Measurements from ENCODE around the gene ZIC3. TPM values are rescaled to one million over a fixed set of nuclear protein-coding genes. Genes with fewer than 3 reads are reported as not detected.

The ZIC3 gene
- polyA plus RNA-seq, 3 donors: not detected

DNA sequence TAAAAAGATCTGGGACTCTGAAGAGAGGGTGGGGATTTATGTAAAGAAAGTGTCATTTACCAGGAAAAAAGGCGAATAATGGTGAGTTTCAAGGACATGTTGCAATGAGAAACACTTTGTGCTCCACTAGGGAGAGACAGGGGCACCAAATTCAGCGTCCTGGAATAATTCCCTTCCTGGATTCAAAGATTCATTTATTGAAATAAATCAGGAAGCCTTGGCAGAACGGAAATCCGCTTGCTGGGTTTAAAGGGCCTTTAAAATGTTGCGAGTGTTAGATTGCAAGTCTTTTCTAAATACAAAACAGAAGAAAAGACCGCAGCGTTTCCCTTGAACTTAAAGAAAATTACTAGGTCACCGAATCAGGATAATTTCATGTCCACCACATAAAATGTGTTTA is 3.8 kb upstream of the ZIC3 start:
- intact Hi-C loops (cut with micrococcal nuclease): no loop called here
- Mint-ChIP-seq H3K27ac (peak overlapping the region in 1 of 7 donors; percentile 36), H3K4me1 (peaks cover 11% of the 10 kb centered on the region), H3K9me3 (peaks cover 4 to 37% (median 27%) of the 10 kb centered on the region in 7 donors), H3K4me3 (peak overlapping the region in 1 of 2 donors; percentile 53), H3K27me3 (ENCODE audit: low read depth in 3 of 3) (peaks cover 46 to 63% (median 61%) of the 10 kb centered on the region in 3 donors), H3K36me3 (peaks cover 0 to 4% of the 10 kb centered on the region in 2 donors)
- peaks cover under 1 to 8% of the 10 kb centered on the region in 2 donors for H3K4me1 ChIP-seq (ENCODE audit: control insufficient read depth in 1 of 2, insufficient read depth in 2 of 2, low read length in 2 of 2)
- no peak overlapping the region for H2AFZ ChIP-seq (ENCODE audit: insufficient read depth, low read depth, low read length, poor library complexity, severe bottlenecking)
- H3K4me2 ChIP-seq (replicated peaks; ENCODE audit: extremely low read depth, low read length, poor library complexity, severe bottlenecking): no peak overlapping the region
- no peak for DNase-seq
- H3K9me3 ChIP-seq (replicated peaks in 1 of 2; ENCODE audit: control insufficient read depth in 1 of 2, insufficient read depth in 1 of 2, low read length in 2 of 2): peaks cover 4 to 30% of the 10 kb centered on the region in 2 donors
- no peak overlapping the region for H3K4me3 ChIP-seq (replicated peaks in 1 of 3; ENCODE audit: low read depth in 2 of 3, low read length in 3 of 3)
- WGBS (ENCODE audit: insufficient coverage): no CpG with 5 or more reads among the region's 8 CpGs
- H3K36me3 ChIP-seq (replicated peaks in 1 of 2; ENCODE audit: control insufficient read depth in 1 of 2, insufficient read depth in 2 of 2, low read length in 2 of 2): no peaks in the 10 kb centered on the region
- no peaks in the 10 kb centered on the region for H4K20me1 ChIP-seq (ENCODE audit: insufficient read depth, low read length)
- no peak overlapping the region for H3K27ac ChIP-seq (ENCODE audit: low read depth in 1 of 2, low read length in 2 of 2)
- peaks cover 28 to 66% of the 10 kb centered on the region in 2 donors for H3K27me3 ChIP-seq (ENCODE audit: control insufficient read depth in 2 of 2, insufficient read depth in 2 of 2, low read length in 2 of 2)
- H3K9ac ChIP-seq (ENCODE audit: insufficient read depth, low read length, poor library complexity, severe bottlenecking): no peak overlapping the region
- TF ChIP-seq, protein P1, sequence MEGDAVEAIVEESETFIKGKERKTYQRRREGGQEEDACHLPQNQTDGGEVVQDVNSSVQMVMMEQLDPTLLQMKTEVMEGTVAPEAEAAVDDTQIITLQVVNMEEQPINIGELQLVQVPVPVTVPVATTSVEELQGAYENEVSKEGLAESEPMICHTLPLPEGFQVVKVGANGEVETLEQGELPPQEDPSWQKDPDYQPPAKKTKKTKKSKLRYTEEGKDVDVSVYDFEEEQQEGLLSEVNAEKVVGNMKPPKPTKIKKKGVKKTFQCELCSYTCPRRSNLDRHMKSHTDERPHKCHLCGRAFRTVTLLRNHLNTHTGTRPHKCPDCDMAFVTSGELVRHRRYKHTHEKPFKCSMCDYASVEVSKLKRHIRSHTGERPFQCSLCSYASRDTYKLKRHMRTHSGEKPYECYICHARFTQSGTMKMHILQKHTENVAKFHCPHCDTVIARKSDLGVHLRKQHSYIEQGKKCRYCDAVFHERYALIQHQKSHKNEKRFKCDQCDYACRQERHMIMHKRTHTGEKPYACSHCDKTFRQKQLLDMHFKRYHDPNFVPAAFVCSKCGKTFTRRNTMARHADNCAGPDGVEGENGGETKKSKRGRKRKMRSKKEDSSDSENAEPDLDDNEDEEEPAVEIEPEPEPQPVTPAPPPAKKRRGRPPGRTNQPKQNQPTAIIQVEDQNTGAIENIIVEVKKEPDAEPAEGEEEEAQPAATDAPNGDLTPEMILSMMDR (IDR thresholded peaks at IDR 0.05): no peak
- no peaks in the 10 kb centered on the region for H3K79me2 ChIP-seq (ENCODE audit: insufficient read depth, low read length)

DNA sequence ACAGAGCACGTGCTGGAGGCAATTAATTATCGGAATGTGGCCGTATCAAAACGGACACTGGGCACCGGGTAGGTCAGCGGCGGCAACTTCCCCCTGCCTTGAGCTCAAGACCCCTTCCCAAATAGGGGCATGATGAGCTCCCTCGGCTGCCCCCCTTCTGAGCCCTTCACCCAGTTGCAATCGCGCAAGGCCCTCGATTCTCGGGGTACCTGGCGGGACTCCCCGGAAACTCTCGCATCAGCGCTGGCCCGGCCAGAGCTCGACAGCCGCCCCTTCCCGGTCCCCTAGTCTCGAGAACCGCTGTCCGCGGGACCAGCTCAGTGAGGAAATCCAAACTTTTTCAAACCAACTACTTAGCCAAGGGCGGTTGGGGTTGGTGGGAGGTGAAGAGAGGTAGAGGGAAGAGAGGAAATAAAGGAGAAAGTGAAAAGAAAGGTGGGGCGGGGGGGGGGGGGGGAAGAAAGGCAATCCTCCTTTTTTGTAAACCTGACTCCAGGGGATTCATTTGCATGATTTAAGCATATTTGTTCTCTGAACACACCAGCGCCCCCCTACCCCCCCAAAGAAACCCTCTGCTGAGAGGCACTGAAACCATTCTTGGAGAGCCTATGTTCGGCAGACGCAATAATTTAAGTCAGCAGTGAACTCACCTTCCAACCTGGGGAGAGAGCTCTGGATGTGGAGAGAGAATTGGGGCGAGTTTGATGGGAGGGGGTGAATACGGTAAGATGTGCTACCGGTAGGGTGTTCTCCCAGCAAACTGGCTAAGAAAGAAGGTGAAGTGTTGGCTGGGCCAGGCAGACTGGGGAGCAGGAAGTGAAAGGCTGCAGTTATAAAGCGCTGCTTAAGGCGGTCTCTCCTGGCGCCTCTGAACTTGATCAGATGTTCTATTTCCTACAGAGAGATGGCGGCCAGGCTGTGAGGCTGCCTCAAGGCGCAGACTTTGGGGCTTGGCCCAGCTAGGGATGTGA is 2.0 kb upstream of the ZIC3 start:
- no peak overlapping the region for H3K9ac ChIP-seq (ENCODE audit: insufficient read depth, low read length, poor library complexity, severe bottlenecking)
- H3K4me1 Mint-ChIP-seq: peaks cover 17% of the 10 kb centered on the region
- no peak overlapping the region for H2AFZ ChIP-seq (ENCODE audit: insufficient read depth, low read depth, low read length, poor library complexity, severe bottlenecking)
- no peak overlapping the region for H3K4me3 ChIP-seq (replicated peaks in 1 of 3; ENCODE audit: low read depth in 2 of 3, low read length in 3 of 3)
- TF ChIP-seq, protein P1 (IDR thresholded peaks at IDR 0.05): no peak
- peaks cover 62 to 78% (median 77%) of the 10 kb centered on the region in 3 donors for H3K27me3 Mint-ChIP-seq (ENCODE audit: low read depth in 3 of 3)
- DNase-seq: no peak
- no peaks in the 10 kb centered on the region for H3K36me3 ChIP-seq (replicated peaks in 1 of 2; ENCODE audit: control insufficient read depth in 1 of 2, insufficient read depth in 2 of 2, low read length in 2 of 2)
- peaks cover 11 to 46% of the 10 kb centered on the region in 2 donors for H3K9me3 ChIP-seq (replicated peaks in 1 of 2; ENCODE audit: control insufficient read depth in 1 of 2, insufficient read depth in 1 of 2, low read length in 2 of 2)
- H3K79me2 ChIP-seq (ENCODE audit: insufficient read depth, low read length): no peaks in the 10 kb centered on the region
- peaks cover 8 to 14% of the 10 kb centered on the region in 2 donors for H3K4me1 ChIP-seq (ENCODE audit: control insufficient read depth in 1 of 2, insufficient read depth in 2 of 2, low read length in 2 of 2)
- H3K9me3 Mint-ChIP-seq: peaks cover 7 to 56% (median 42%) of the 10 kb centered on the region in 7 donors
- H3K27ac ChIP-seq (ENCODE audit: low read depth in 1 of 2, low read length in 2 of 2): no peak overlapping the region
- peaks cover 36 to 84% of the 10 kb centered on the region in 2 donors for H3K27me3 ChIP-seq (ENCODE audit: control insufficient read depth in 2 of 2, insufficient read depth in 2 of 2, low read length in 2 of 2)
- no peak overlapping the region for H3K4me2 ChIP-seq (replicated peaks; ENCODE audit: extremely low read depth, low read length, poor library complexity, severe bottlenecking)
- H3K36me3 Mint-ChIP-seq: peaks cover 3 to 7% of the 10 kb centered on the region in 2 donors
- peak overlapping the region in 1 of 2 donors; percentile 75 for H3K4me3 Mint-ChIP-seq
- no peak overlapping the region for H3K27ac Mint-ChIP-seq
- 6% methylated on average over 18 of the region's 37 CpGs for WGBS (ENCODE audit: insufficient coverage)
- intact Hi-C loops (cut with micrococcal nuclease): no loop called here
- no peaks in the 10 kb centered on the region for H4K20me1 ChIP-seq (ENCODE audit: insufficient read depth, low read length)

All from CD14-positive monocyte (primary cell).